ENCODE data around the gene HABP4.

GRCh38 chr9:96491880-96492525, 42.0 kb downstream of the HABP4 start:
- no peak for TF ChIP-seq CTCF (IDR thresholded peaks at IDR 0.05; ENCODE audit: low read depth, low read length, poor library complexity, severe bottlenecking)
- no peak for TF ChIP-seq EZH2phosphoT487 (IDR thresholded peaks at IDR 0.05; ENCODE audit: borderline replicate concordance, low read length)
